ENCODE data around the gene ADD1.

- TF ChIP-seq CTCF (IDR thresholded peaks at IDR 0.05) (no peak), EZH2 (IDR thresholded peaks at IDR 0.05) (no peak), EZH2phosphoT487 (IDR thresholded peaks at IDR 0.05) (no peak)
Measured at GRCh38 chr4:2942037-2942531, 98.4 kb downstream of the ADD1 start.

Measured in neural progenitor cell (in vitro differentiated cells).